ENCODE measurements around the gene HCRTR1.
A peak's percentile ranks its signal among the peaks of the same experiment; 100 is the strongest.

The HCRTR1 gene

GRCh38 chr1:31650161-31651088, 32.9 kb downstream of the HCRTR1 start:
- DNase-seq (ENCODE audit: low read depth) = no peak

- DNase-seq (ENCODE audit: low read depth) = no peak
Measured at GRCh38 chr1:31651089-31651420, 33.6 kb downstream of the HCRTR1 start.

- no peak for DNase-seq (ENCODE audit: low read depth)
Measured at GRCh38 chr1:31651766-31652165, 34.3 kb downstream of the HCRTR1 start.

GRCh38 chr1:31652891-31653499, 35.5 kb downstream of the HCRTR1 start:
- DNase-seq (ENCODE audit: low read depth) = no peak

GRCh38 chr1:31653717-31654473, 36.4 kb downstream of the HCRTR1 start:
- DNase-seq (ENCODE audit: low read depth) = no peak

- no peak for DNase-seq (ENCODE audit: low read depth)
Measured at GRCh38 chr1:31654474-31654776, 36.9 kb downstream of the HCRTR1 start.

- no peak for DNase-seq (ENCODE audit: low read depth)
Measured at GRCh38 chr1:31655104-31655503, 37.6 kb downstream of the HCRTR1 start.

- DNase-seq (ENCODE audit: low read depth) = no peak
Measured at GRCh38 chr1:31655756-31656155, 38.3 kb downstream of the HCRTR1 start.

- no peak for DNase-seq (ENCODE audit: low read depth)
Measured at GRCh38 chr1:31657020-31657804, 39.7 kb downstream of the HCRTR1 start.

- DNase-seq (ENCODE audit: low read depth) = no peak
Measured at GRCh38 chr1:31657972-31658510, 40.6 kb downstream of the HCRTR1 start.

- DNase-seq (ENCODE audit: low read depth) = no peak
Measured at GRCh38 chr1:31658721-31659120, 41.2 kb downstream of the HCRTR1 start.

GRCh38 chr1:31659889-31660288, 42.4 kb downstream of the HCRTR1 start:
- no peak for DNase-seq (ENCODE audit: low read depth)

- DNase-seq (ENCODE audit: low read depth) = no peak
Measured at GRCh38 chr1:31660871-31661455, 43.5 kb downstream of the HCRTR1 start.

GRCh38 chr1:31661856-31662255, 44.4 kb downstream of the HCRTR1 start:
- DNase-seq (ENCODE audit: low read depth) = no peak

GRCh38 chr1:31662463-31662862, 45.0 kb downstream of the HCRTR1 start:
- no peak for DNase-seq (ENCODE audit: low read depth)

- DNase-seq (ENCODE audit: low read depth) = peak; percentile 21
Measured at GRCh38 chr1:31663622-31664452, 46.3 kb downstream of the HCRTR1 start.

GRCh38 chr1:31664528-31664927, 47.0 kb downstream of the HCRTR1 start:
- DNase-seq (ENCODE audit: low read depth) = no peak

GRCh38 chr1:31665234-31665878, 47.9 kb downstream of the HCRTR1 start:
- no peak for DNase-seq (ENCODE audit: low read depth)

- DNase-seq (ENCODE audit: low read depth) = no peak
Measured at GRCh38 chr1:31666263-31666963, 48.9 kb downstream of the HCRTR1 start.

Measured in stimulated activated CD8-positive, alpha-beta memory T cell treated with anti-CD3 and anti-CD28 coated beads, Interleukin-12 subunit alpha, Interleukin-12 subunit beta, amount 100 ng/mL, for 4 hours (primary cell).